K562 (cell line): ENCODE measurements around the gene PTPMT1. TPM values are rescaled to one million over a fixed set of nuclear protein-coding genes. Genes with fewer than 3 reads are reported as not detected.

Experiments
- ARID1B ChIP-seq: fragments of 450-650 bp; IDR thresholded peaks from 2 replicates; pipeline ENCODE4 v1.6.1; 2016; ENCODE audit warnings: antibody characterized with exemption, mild to moderate bottlenecking, inconsistent platforms
- FOXK1 ChIP-seq: sonication (generic); formaldehyde crosslinking; IDR thresholded peaks from 2 replicates; pipeline ENCODE4 v1.8.0; 2022; ENCODE audit warnings: missing genetic modification reagents, mild to moderate bottlenecking, borderline replicate concordance
- FOXM1 ChIP-seq, 2 experiments: fragments of 450-650 bp in 1 of 2; sonication (generic) in 1 of 2; formaldehyde crosslinking in 1 of 2; IDR thresholded peaks; 2 replicates each; pipeline versions ENCODE4 v1.6.1 to v1.9.0; 2017 to 2022; ENCODE audit warnings: low read depth in 2 of 2, mild to moderate bottlenecking in 2 of 2, missing genetic modification reagents in 1 of 2, moderate library complexity in 1 of 2
- GTF2A2 ChIP-seq: IDR thresholded peaks from 2 replicates; pipeline ENCODE4 v1.6.1; 2016; ENCODE audit warnings: mild to moderate bottlenecking, missing genetic modification characterization, missing compliant biosample characterization
- GTF3C2 ChIP-seq: IDR thresholded peaks from 3 replicates; pipeline ENCODE4 v1.6.1; 2011; ENCODE audit warnings: borderline replicate concordance, mild to moderate bottlenecking, moderate library complexity; ENCODE audit not compliant: insufficient read length; ENCODE audit errors: extremely low read depth
- KDM1A ChIP-seq, 2 experiments: fragments of 450-650 bp; IDR thresholded peaks; 2 replicates each; pipeline ENCODE4 v1.6.1; 2016; ENCODE audit warnings: mild to moderate bottlenecking in 2 of 2
- KLF16 ChIP-seq: IDR thresholded peaks from 2 replicates; pipeline ENCODE4 v1.6.1; 2016; ENCODE audit warnings: antibody characterized with exemption
- MED1 ChIP-seq: sonication (generic); formaldehyde crosslinking; IDR thresholded peaks from 2 replicates; pipeline ENCODE4 v1.8.1; 2023; ENCODE audit warnings: missing genetic modification reagents, borderline replicate concordance
- NR1H2 ChIP-seq: sonication (generic); formaldehyde crosslinking; IDR thresholded peaks from 2 replicates; pipeline ENCODE4 v1.4.0; 2020; ENCODE audit warnings: mild to moderate bottlenecking, missing genetic modification reagents
- POLR2H ChIP-seq: IDR thresholded peaks from 2 replicates; pipeline ENCODE4 v1.6.1; 2016; ENCODE audit warnings: missing genetic modification characterization, low read depth, mild to moderate bottlenecking, control low read depth, missing compliant biosample characterization, moderate library complexity
- RCOR1 ChIP-seq, 2 experiments: IDR thresholded peaks; 2 replicates each; pipeline ENCODE4 v1.6.1; 2012; ENCODE audit warnings: low read depth in 2 of 2, low read length in 2 of 2, borderline replicate concordance in 1 of 2, improper control_type of control experiment in 1 of 2
- RERE ChIP-seq: sonication (generic); formaldehyde crosslinking; IDR thresholded peaks from 2 replicates; pipeline ENCODE4 v1.8.0; 2023; ENCODE audit warnings: missing genetic modification reagents, mild to moderate bottlenecking, borderline replicate concordance
- YY1 ChIP-seq, 3 experiments: IDR thresholded peaks; 2 replicates each; pipeline ENCODE4 v1.6.1; 2011; ENCODE audit warnings: low read length in 2 of 3, mild to moderate bottlenecking in 2 of 3, moderate library complexity in 2 of 3, borderline replicate concordance in 1 of 3, control low read depth in 1 of 3, low read depth in 1 of 3; ENCODE audit not compliant: insufficient read depth in 3 of 3, insufficient replicate concordance in 2 of 3, control insufficient read depth in 1 of 3, insufficient read length in 1 of 3; ENCODE audit errors: extremely low read depth in 1 of 3
- ZNF354B ChIP-seq: fragments of 250-450 bp; sonication (Bioruptor Pico); IDR thresholded peaks from 2 replicates; pipeline ENCODE4 v1.4.0; 2020
- ZNF707 ChIP-seq: fragments of 250-450 bp; sonication (Bioruptor Pico); conservative IDR thresholded peaks from 2 replicates; pipeline ENCODE4 v1.8.0; 2022; ENCODE audit warnings: inconsistent platforms, mild to moderate bottlenecking, moderate library complexity
- ZNF79 ChIP-seq: fragments of 250-450 bp; sonication (Bioruptor Pico); IDR thresholded peaks from 2 replicates; pipeline ENCODE4 v1.4.0; 2020; ENCODE audit warnings: low read depth, mild to moderate bottlenecking, moderate library complexity
- polyA plus RNA-seq, 8 experiments: library from polyadenylated mRNA; depleted of rRNA in 4 of 8; stranded (reverse) in 5 of 8; unstranded in 3 of 8; fragments of >200 nt; fragmentation: Nextera tagmentation in 2 of 8; fragmentation: Illumina TruSeq in 1 of 8; extraction: Ambion mirVana in 2 of 8; extraction: Trizol in 1 of 8; gene quantifications; 2 replicates each; pipeline versions ENCODE4 v1.2.1 to v1.2.3, GENCODE V29; 2011 to 2014; ENCODE audit warnings: inconsistent platforms in 1 of 8, missing spikeins in 1 of 8
- total RNA-seq, 7 experiments: library from RNA; depleted of rRNA in 6 of 7; stranded (reverse); fragments of >200 nt in 6 of 7; fragmentation: Illumina TruSeq in 2 of 7; extraction: Trizol in 2 of 7; gene quantifications; 2 replicates each; pipeline versions ENCODE4 v1.2.1 to v1.2.3, GENCODE V29; 2011 to 2021; ENCODE audit warnings: low replicate concordance in 1 of 7

Gene PTPMT1
- total and polyA plus RNA-seq, 9 of the 15 experiments (the other 6 are each of a cell fraction or from before 2014, with no cell fraction given): 10.4 to 140 (median 67.2) TPM

GRCh38 chr11:47565340-47566148 is at the start of gene PTPMT1 (continued):
- no peak for TF ChIP-seq RERE
- TF ChIP-seq FOXK1 (CRISPR knock-in tag): no peak
- TF ChIP-seq GTF3C2: no peak
- TF ChIP-seq FOXM1 (IDR thresholded peaks at IDR 0.05; ENCODE audit: low read depth): no peak
- TF ChIP-seq FOXM1 (CRISPR knock-in tag; IDR thresholded peaks at IDR 0.05; ENCODE audit: low read depth): peak; percentile 65; the same call in 1 of the 2 replicates
- TF ChIP-seq NR1H2 (CRISPR knock-in tag): no peak
- peak; percentile 62 to 94 (median 90) for TF ChIP-seq YY1 (IDR thresholded peaks at IDR 0.05; ENCODE audit: borderline replicate concordance in 1 of 3, control insufficient read depth in 1 of 3, extremely low read depth in 1 of 3, insufficient read depth in 3 of 3, insufficient read length in 1 of 3, insufficient replicate concordance in 2 of 3, low read depth in 1 of 3, low read length in 2 of 3)
- TF ChIP-seq ARID1B: no peak
- TF ChIP-seq POLR2H (tag): peak; percentile 60
- no peak for TF ChIP-seq GTF2A2
- no peak for TF ChIP-seq KLF16
- peak; percentile 82; the same call in 1 of the 2 replicates for TF ChIP-seq MED1
- TF ChIP-seq ZNF707 (CRISPR knock-in tag): no peak
- TF ChIP-seq KDM1A (IDR thresholded peaks at IDR 0.05): no peak
- no peak for TF ChIP-seq ZNF354B
- TF ChIP-seq RCOR1 (IDR thresholded peaks at IDR 0.05; ENCODE audit: borderline replicate concordance in 1 of 2, low read depth in 2 of 2, low read length in 2 of 2): peak in 1 of 2 experiments; percentile 5; a peak in 1 of 4 replicates
- no peak for TF ChIP-seq ZNF79 (CRISPR knock-in tag)
